Mucosa of descending colon (tissue), 3 donors: ENCODE results near the gene BARHL2. TPM values are rescaled to one million over a fixed set of nuclear protein-coding genes. Genes with fewer than 3 reads are reported as not detected.

Experiments
- ATAC-seq: fragments of 200-7000 bp; cut with Tn5 transposase; one replicate; pipeline ENCODE4 v1.9.1; 2020; ENCODE audit warnings: mild to moderate bottlenecking, moderate library complexity
- DNase-seq, 3 donors: peaks; one replicate each; pipeline ENCODE4 v3.0.0-alpha.2; 2020
- H3K36me3 ChIP-seq: fragments of 200-600 bp; one replicate; pipeline ENCODE4 v1.8.0; 2021; ENCODE audit warnings: low read depth, mild to moderate bottlenecking
- H3K4me1 ChIP-seq: fragments of 200-600 bp; one replicate; pipeline ENCODE4 v1.8.0; 2021; ENCODE audit warnings: low read depth, mild to moderate bottlenecking
- H3K4me3 ChIP-seq: fragments of 200-600 bp; one replicate; pipeline ENCODE4 v1.8.0; 2021; ENCODE audit warnings: mild to moderate bottlenecking
- H3K9me3 ChIP-seq: fragments of 200-600 bp; one replicate; pipeline ENCODE4 v1.8.0; 2021; ENCODE audit warnings: mild to moderate bottlenecking
- intact Hi-C, 2 donors: fragments of 100-400 bp; cut with DNase I in 1 of 2; cut with micrococcal nuclease in 1 of 2; formaldehyde crosslinking; loops; one replicate each; pipeline versions ENCODE4 v1.11.0 to v1.11.1; 2022; cut with DNase I, micrococcal nuclease
- total RNA-seq, 3 donors: library from RNA; stranded (reverse); fragmentation: NEBNext Ultra II Directional in 2 of 3; extraction: Animal tissue kit (Norgen Biotek cat#: 25700) in 2 of 3; gene quantifications; one replicate each; pipeline versions ENCODE4 v1.2.1 to v1.2.4, GENCODE V29; 2021 to 2023
- TF ChIP-seq, protein P1 (sequence below): fragments of 200-600 bp; IDR thresholded peaks from one replicate; pipeline ENCODE4 v1.8.0; 2022; ENCODE audit warnings: antibody characterized with exemption, mild to moderate bottlenecking
- donor health status: DM: no; HTN: no; CAD: no; lungs with moderate emphysema.
- donor health status: DM: no; HTN: no; CAD: no.
- donor health status: DM: no; HTN: yes; CAD: no.

BARHL2 gene
- total RNA-seq, 3 donors from 2014 or later: not detected

- intact Hi-C loops: no loop called here
- TF ChIP-seq, protein P1, sequence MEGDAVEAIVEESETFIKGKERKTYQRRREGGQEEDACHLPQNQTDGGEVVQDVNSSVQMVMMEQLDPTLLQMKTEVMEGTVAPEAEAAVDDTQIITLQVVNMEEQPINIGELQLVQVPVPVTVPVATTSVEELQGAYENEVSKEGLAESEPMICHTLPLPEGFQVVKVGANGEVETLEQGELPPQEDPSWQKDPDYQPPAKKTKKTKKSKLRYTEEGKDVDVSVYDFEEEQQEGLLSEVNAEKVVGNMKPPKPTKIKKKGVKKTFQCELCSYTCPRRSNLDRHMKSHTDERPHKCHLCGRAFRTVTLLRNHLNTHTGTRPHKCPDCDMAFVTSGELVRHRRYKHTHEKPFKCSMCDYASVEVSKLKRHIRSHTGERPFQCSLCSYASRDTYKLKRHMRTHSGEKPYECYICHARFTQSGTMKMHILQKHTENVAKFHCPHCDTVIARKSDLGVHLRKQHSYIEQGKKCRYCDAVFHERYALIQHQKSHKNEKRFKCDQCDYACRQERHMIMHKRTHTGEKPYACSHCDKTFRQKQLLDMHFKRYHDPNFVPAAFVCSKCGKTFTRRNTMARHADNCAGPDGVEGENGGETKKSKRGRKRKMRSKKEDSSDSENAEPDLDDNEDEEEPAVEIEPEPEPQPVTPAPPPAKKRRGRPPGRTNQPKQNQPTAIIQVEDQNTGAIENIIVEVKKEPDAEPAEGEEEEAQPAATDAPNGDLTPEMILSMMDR: no peak
- DNase-seq (no peak), ATAC-seq (peak; percentile 29)
- Histone ChIP-seq H3K36me3 (no peaks in the 10 kb centered on the region), H3K4me3 (no peak overlapping the region), H3K9me3 (no peaks in the 10 kb centered on the region), H3K4me1 (peaks cover 8% of the 10 kb centered on the region)
Observed at GRCh38 chr1:90718411-90719329, 1.6 kb upstream of the BARHL2 start.

DNA sequence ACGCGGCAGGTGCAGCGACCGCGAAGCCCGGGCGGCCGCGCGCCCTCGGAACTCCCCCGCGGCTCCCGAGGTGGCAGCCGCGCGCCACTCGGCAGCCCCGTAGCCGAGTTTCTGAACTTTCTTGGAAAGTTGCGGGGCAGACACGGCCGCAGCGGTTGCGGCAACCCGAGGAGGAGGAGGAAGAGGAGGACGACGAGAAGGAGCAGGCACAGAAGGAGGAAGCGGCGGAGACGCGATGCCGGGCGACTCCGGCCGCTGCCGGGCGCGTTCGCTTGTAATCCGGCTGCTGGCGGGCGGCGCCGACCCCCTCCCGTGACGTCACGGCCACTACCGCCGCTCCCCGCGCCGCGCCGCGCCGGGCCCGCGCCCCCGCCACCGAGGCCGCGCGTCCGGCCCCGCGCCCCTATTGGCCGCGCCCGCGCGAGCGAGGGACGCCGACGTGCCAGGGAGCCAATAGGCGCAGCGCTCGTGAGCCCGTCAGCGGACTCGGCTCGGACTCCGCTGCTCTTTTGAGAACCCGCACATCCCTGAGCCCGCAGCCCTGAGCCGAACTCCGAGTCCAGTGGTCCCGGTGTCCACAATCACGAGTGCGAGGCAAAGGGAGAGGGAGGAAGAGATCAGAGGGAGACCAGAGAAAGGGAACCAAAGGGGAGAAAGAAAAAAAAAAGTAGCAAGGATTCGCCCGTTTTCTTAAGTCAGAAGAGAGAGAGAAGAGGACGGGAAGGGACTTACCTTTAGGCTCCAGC is 736 bp upstream of the BARHL2 start:
- DNase-seq: peak in 2 of 3 donors; percentile 47 to 74
- peaks cover 8% of the 10 kb centered on the region for H3K4me1 ChIP-seq
- no peaks in the 10 kb centered on the region for H3K36me3 ChIP-seq
- intact Hi-C loops: no loop called here
- no peaks in the 10 kb centered on the region for H3K9me3 ChIP-seq
- TF ChIP-seq, protein P1: no peak
- H3K4me3 ChIP-seq: no peak overlapping the region
- ATAC-seq: peak; percentile 81

- Histone ChIP-seq H3K4me3 (no peak overlapping the region), H3K9me3 (no peaks in the 10 kb centered on the region), H3K36me3 (no peaks in the 10 kb centered on the region), H3K4me1 (peaks cover 8% of the 10 kb centered on the region)
- no peak for DNase-seq
- intact Hi-C loops: no loop called here
- ATAC-seq: no peak
- TF ChIP-seq, protein P1: no peak
Observed at GRCh38 chr1:90717356-90717664, 208 bp upstream of the BARHL2 start.

GRCh38 chr1:90716243-90716551 is 905 bp downstream of the BARHL2 start:
- ATAC-seq (no peak), DNase-seq (no peak)
- H3K4me1 ChIP-seq: peaks cover 8% of the 10 kb centered on the region
- H3K36me3 ChIP-seq: no peaks in the 10 kb centered on the region
- intact Hi-C loops: no loop called here
- TF ChIP-seq, protein P1: no peak
- H3K9me3 ChIP-seq: no peaks in the 10 kb centered on the region
- no peak overlapping the region for H3K4me3 ChIP-seq

DNA sequence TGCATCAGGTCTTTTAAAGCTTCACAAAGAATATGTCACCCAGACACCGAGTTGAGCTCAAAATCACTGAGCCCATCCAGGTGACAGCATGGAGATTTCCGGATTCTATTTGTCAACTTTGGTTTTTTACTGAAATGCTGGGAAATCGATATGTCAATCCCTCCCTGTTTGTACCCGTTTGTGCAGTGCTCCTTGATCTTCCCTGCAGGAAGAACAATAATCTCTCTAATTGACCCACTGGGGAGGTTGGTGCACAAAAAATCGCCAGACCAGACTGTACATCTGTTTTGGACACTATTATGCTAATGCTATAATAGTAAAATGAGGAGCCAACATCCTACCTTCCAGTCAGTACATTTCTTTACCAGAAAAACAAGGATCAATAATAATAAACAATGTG is 1.8 kb downstream of the BARHL2 start:
- no peak for DNase-seq
- intact Hi-C loops: no loop called here
- Histone ChIP-seq H3K36me3 (no peaks in the 10 kb centered on the region), H3K4me1 (peaks cover 8% of the 10 kb centered on the region), H3K9me3 (no peaks in the 10 kb centered on the region), H3K4me3 (no peak overlapping the region)
- ATAC-seq: no peak
- TF ChIP-seq, protein P1: no peak
